ENCODE data around the gene PNPLA1.

GRCh38 chr6:36273067-36273466 is 3.2 kb downstream of the PNPLA1 start:
- TF ChIP-seq, protein P1, sequence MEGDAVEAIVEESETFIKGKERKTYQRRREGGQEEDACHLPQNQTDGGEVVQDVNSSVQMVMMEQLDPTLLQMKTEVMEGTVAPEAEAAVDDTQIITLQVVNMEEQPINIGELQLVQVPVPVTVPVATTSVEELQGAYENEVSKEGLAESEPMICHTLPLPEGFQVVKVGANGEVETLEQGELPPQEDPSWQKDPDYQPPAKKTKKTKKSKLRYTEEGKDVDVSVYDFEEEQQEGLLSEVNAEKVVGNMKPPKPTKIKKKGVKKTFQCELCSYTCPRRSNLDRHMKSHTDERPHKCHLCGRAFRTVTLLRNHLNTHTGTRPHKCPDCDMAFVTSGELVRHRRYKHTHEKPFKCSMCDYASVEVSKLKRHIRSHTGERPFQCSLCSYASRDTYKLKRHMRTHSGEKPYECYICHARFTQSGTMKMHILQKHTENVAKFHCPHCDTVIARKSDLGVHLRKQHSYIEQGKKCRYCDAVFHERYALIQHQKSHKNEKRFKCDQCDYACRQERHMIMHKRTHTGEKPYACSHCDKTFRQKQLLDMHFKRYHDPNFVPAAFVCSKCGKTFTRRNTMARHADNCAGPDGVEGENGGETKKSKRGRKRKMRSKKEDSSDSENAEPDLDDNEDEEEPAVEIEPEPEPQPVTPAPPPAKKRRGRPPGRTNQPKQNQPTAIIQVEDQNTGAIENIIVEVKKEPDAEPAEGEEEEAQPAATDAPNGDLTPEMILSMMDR (IDR thresholded peaks at IDR 0.05) = no peak
- TF ChIP-seq POLR2A (IDR thresholded peaks at IDR 0.05) = no peak
